Raji (cell line): ENCODE data around the gene CDC42BPA.

ENCODE experiments used
- POLR2A ChIP-seq: IDR thresholded peaks from 2 replicates; pipeline ENCODE4 v1.6.1; 2011; ENCODE audit warnings: low read depth, low read length, control low read depth; ENCODE audit not compliant: insufficient read depth

Gene CDC42BPA

GRCh38 chr1:226982451-226983177, 335.7 kb downstream of the CDC42BPA start:
- no peak for TF ChIP-seq POLR2A

DNA sequence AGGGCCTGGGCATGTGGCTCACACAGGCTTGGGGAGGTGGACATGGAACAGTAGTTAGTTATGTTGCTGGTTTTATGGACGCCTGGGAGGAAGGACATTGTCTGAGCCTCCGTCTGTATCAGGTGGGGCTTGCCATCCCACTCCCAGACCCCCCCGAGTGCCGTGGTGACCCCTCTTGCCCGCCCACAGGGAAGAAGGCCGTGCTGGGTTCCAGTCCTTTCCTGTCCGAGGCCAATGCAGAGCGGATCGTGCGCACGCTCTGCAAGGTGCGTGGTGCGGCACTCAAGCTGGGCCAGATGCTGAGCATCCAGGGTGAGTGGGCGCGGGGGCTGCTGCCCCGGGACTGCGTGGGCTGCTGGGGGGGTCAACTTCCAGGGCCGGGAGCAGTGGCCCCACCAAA, 336.5 kb downstream of the CDC42BPA start:
- TF ChIP-seq POLR2A = no peak

DNA sequence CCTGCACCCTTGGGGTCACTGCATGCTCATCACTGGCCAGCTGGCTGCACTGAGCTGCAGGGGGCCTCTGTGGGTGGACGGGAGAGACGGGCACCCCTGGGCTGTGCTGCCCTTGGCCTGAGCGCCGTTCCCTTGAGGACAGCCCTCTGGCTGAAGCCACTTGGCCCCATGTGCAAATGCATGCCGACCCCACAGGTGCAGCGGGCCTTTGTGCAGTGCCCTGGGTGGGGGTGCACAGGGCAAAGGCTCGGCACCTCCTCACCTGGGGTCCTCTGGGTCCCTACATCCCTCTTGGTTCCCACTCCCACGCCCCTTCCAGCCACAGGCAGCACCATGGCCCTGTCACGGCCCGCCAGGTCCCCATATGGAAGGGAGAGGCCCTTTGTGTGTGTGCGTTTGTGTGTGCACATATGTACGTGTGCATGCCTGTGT, 336.9 kb downstream of the CDC42BPA start:
- TF ChIP-seq POLR2A = no peak

DNA sequence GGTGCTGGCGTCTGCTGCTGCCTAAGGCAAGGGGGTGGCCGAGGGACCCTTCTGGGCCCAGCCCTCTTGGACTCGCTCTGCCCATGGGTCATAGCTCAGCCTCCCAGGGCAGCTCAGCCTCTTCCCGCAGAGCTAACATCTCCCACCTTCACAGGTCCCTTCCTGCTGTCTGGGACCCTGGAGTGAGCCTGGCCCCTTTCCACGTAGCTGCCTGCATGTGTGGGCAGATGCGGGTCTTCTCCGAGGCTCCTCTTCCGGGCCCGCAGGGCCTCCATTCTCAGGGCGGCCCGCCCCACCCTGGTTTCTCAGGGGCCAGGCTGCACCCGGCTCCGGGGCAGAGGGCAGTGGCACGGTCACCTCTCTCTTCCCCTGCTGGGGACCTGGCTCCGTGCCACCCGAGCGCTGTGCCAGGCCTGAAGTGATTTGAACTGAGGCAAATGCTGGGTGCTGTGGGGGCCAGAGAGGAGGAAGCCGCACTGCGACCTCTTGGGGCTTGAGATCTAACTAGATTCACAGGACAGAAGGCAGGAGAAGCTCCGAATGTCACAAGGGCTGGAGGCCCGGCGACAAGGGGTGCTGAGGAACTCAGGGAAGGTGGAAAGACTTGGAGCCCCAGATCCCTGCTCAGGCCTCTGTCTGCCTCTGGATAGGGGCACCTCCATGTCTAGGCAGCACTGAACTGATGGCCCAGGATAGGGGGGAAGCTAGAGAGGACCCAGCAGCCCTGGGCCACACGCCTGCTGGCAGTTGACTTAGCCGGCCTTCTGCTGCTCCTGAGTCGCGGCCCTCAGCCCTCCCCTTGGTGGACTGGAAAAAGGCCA, 337.5 kb downstream of the CDC42BPA start:
- TF ChIP-seq POLR2A = no peak

- no peak for TF ChIP-seq POLR2A
Measured at GRCh38 chr1:226980122-226980560, 338.2 kb downstream of the CDC42BPA start.

DNA sequence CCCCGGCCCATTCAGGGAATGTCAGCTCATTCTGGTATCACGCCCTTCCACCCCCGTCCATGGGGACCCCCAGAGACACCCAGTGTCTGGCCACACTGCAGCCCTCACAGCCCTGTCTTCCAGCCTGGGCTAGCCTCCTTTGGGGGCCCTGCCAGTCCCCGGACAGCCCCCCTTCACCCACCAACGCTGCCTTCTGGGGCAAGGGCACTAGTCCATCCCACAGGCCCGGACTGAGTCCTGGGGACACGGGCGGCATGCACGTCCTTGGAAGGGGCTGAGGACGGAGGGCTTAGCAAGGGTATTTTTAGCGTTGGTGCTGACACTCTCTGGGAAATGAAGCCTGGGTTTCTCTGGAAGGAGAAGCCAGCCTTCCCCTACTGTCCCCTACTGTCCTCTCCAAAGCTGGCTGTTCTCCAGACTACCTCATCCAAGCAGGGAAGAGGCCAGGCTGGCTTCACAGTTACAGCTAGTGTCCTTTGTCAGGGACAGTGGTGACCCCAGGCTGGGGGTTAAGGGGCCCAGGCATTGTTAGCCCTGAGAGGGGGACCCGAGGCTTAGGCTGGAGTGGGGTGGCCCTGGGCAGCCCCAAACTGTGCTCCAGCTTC, 338.7 kb downstream of the CDC42BPA start:
- TF ChIP-seq POLR2A = no peak

- no peak for TF ChIP-seq POLR2A
Measured at GRCh38 chr1:226979115-226979516, 339.2 kb downstream of the CDC42BPA start.

DNA sequence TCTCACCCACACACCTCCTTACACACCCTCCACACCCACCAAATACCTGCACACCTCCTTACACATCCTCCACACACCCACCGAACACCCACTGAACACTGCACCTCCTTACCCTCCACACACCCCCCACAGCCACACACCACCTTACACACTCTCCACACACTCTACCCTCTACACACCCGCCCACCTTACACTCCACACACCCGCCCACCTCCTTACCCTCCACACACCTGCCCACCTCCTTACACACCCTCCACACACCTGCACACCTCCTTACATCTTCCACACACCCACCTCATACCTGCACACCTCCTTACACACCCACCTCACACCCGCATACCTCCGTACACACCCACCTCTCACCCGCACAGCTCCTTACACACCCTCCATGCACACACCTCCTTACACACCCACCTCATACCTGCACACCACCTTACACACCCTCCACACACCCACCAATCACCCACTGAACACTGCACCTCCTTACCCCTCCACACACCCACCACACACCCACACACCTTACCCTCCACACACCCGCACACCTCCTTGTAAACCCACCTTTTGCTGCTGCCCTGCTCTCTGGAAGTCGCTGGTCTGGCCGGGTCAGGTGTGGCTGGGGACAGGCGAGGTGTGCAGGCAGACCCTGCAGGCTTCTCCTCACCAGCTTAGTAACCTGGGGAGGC, 339.7 kb downstream of the CDC42BPA start:
- no peak for TF ChIP-seq POLR2A

GRCh38 chr1:226977643-226978431, 340.5 kb downstream of the CDC42BPA start:
- TF ChIP-seq POLR2A = no peak

DNA sequence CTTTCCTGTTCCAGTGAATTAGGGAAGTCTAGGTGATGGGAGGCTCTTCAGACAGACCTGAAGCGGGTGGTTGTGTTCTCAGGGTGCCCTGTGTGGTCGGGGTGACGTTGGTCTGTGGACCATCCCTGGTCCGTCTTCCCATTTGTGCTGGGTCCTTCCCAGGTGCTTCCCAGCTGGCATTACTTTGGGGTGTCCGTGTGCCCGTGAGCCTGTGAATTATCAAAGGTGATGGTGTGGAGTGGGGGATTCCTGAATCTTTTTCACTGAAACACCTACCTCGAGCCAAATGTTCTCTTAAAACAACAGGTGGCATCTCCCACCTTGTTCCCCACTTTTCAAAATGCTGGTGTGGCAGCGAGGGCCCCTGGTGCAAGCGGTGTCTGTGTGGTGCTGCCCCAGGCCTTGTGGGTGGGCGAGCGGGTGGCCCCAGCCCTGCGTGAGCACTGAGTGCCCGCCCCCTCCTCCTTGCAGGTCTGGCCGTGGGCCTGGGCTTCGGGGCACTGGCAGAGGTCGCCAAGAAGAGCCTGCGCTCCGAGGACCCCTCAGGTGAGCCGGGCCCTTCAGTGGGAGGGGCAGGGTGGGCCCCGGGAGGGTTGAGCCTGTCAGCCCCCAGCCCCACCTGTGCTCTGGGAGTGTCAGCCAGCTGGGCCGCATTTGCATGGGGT, 341.2 kb downstream of the CDC42BPA start:
- no peak for TF ChIP-seq POLR2A

GRCh38 chr1:226976276-226976977, 341.9 kb downstream of the CDC42BPA start:
- TF ChIP-seq POLR2A = no peak

DNA sequence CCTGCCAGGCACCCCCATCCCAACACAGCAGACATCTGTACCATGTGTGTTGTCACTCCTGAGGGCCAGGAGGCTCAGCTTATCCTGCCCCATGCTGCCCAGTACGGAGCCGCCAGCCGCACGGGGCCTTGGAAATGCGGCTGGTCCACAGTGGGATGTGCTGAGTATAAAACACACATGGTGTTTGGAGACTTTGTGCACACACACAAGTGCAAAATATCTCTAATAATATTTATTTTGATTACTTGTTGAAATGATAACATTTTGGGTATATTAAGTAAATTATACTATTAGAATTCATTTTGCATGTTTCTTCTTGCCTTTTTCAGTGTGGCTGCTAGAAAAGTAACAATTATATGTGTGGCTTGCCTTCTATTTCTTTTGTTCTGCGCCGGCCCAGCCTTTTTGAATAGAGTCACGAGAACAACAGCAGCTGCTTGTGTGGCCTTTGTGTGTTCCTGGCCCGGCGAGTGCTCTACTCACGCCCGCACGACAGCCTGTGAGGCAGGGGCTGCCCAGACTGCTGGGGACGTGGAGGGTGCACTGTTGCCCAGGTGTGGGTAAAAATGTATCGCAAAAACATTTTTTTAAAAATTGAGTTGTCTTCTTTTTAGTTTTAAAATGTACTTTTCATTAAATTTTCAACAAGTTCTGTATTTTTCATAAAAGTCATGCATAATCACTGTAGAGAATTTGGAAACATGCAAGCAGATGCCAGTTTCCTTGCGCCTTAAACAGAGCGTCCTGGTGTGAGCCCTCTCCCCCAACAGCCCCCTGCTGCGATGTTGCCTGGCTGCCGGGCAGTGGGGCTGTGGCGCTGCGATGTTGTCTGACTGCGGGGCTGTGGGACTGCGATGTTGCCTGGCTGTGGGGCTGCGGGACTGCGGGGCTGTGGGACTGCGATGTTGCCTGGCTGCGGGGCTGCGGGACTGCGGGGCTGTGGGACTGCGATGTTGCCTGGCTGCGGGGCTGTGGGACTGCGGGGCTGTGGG, 342.7 kb downstream of the CDC42BPA start:
- no peak for TF ChIP-seq POLR2A
